SK-N-SH treated with all-trans-retinoic acid at 6 μM for 48 hours (cell line): ENCODE results near the gene FARS2.

ENCODE experiments used
- BACH2 ChIP-seq: fragments of 250-450 bp; sonication (Bioruptor Pico); IDR thresholded peaks from 2 replicates; pipeline ENCODE4 v1.9.0; 2021; ENCODE audit warnings: mild to moderate bottlenecking, borderline replicate concordance
- CREB5 ChIP-seq: fragments of 250-450 bp; sonication (Bioruptor Pico); IDR thresholded peaks from 2 replicates; pipeline ENCODE4 v1.5.1; 2020; ENCODE audit warnings: low read depth, mild to moderate bottlenecking, moderate library complexity
- CSRNP3 ChIP-seq: fragments of 250-450 bp; sonication (Bioruptor Pico); IDR thresholded peaks from 2 replicates; pipeline ENCODE4 v1.5.1; 2021; ENCODE audit warnings: mild to moderate bottlenecking, moderate library complexity
- GLIS3 ChIP-seq: fragments of 250-450 bp; sonication (Bioruptor Pico); IDR thresholded peaks from 2 replicates; pipeline ENCODE4 v1.5.0; 2020; ENCODE audit warnings: mild to moderate bottlenecking, moderate library complexity
- OSR1 ChIP-seq: fragments of 250-450 bp; sonication (Bioruptor Pico); IDR thresholded peaks from 2 replicates; pipeline ENCODE4 v1.8.0; 2022; ENCODE audit warnings: moderate library complexity, mild to moderate bottlenecking, inconsistent platforms
- PATZ1 ChIP-seq: fragments of 250-450 bp; sonication (Bioruptor Pico); IDR thresholded peaks from 2 replicates; pipeline ENCODE4 v1.8.0; 2020; ENCODE audit warnings: mild to moderate bottlenecking, moderate library complexity, borderline replicate concordance
- PPARA ChIP-seq: fragments of 250-450 bp; sonication (Bioruptor Pico); IDR thresholded peaks from 2 replicates; pipeline ENCODE4 v1.5.0; 2020; ENCODE audit warnings: mild to moderate bottlenecking, borderline replicate concordance
- RARB ChIP-seq: fragments of 250-450 bp; sonication (Bioruptor Pico); IDR thresholded peaks from 2 replicates; pipeline ENCODE4 v1.8.0; 2021; ENCODE audit warnings: mild to moderate bottlenecking, moderate library complexity
- TCF4 ChIP-seq: fragments of 250-450 bp; sonication (Bioruptor Pico); IDR thresholded peaks from 2 replicates; pipeline ENCODE4 v1.8.0; 2021; ENCODE audit warnings: mild to moderate bottlenecking, moderate library complexity, borderline replicate concordance
- ZFP3 ChIP-seq: fragments of 250-450 bp; sonication (Bioruptor Pico); IDR thresholded peaks from 2 replicates; pipeline ENCODE4 v1.5.0; 2020; ENCODE audit warnings: mild to moderate bottlenecking, moderate library complexity
- ZFP30 ChIP-seq: fragments of 450-650 bp; formaldehyde crosslinking; IDR thresholded peaks from 2 replicates; pipeline ENCODE4 v1.5.0; 2022; ENCODE audit warnings: mild to moderate bottlenecking, moderate library complexity

GRCh38 chr6:5282191-5282623 is 20.9 kb downstream of the FARS2 start:
- TF ChIP-seq GLIS3 (CRISPR knock-in tag) = no peak
- no peak for TF ChIP-seq OSR1 (CRISPR knock-in tag)
- no peak for TF ChIP-seq PATZ1 (CRISPR knock-in tag)
- TF ChIP-seq TCF4 (CRISPR knock-in tag) = no peak
- TF ChIP-seq BACH2 = no peak
- no peak for TF ChIP-seq CREB5 (CRISPR knock-in tag)
- no peak for TF ChIP-seq RARB (CRISPR knock-in tag)
- no peak for TF ChIP-seq PPARA (CRISPR knock-in tag)
- TF ChIP-seq CSRNP3 (CRISPR knock-in tag) = no peak
- no peak for TF ChIP-seq ZFP30 (CRISPR knock-in tag)
- no peak for TF ChIP-seq ZFP3 (CRISPR knock-in tag)
